DMS53 (cell line): ENCODE data around the gene CFAP74.
A peak's percentile ranks its signal among the peaks of the same experiment; 100 is the strongest.

Source experiments
- DNase-seq: peaks from one replicate; lab custom pipeline; 2025; lab: John Stamatoyannopoulos, UW

Gene CFAP74

GRCh38 chr1:2039251-2039650 is 35.7 kb upstream of the CFAP74 start:
- no peak for DNase-seq

GRCh38 chr1:2038229-2038628 is 34.6 kb upstream of the CFAP74 start:
- DNase-seq = no peak

- no peak for DNase-seq
These were observed 33.9 kb upstream of the CFAP74 start for GRCh38 chr1:2037314-2037979.

- no peak for DNase-seq
These were observed 32.7 kb upstream of the CFAP74 start for GRCh38 chr1:2036287-2036686.

GRCh38 chr1:2033165-2033564 is 29.6 kb upstream of the CFAP74 start:
- no peak for DNase-seq

- DNase-seq = no peak
These were observed 29.2 kb upstream of the CFAP74 start for GRCh38 chr1:2032737-2033136.

GRCh38 chr1:2031546-2032540 is 28.3 kb upstream of the CFAP74 start:
- DNase-seq = no peak

GRCh38 chr1:2030076-2030871 is 26.7 kb upstream of the CFAP74 start:
- peak; percentile 41 for DNase-seq

- DNase-seq = no peak
These were observed 26.0 kb upstream of the CFAP74 start for GRCh38 chr1:2029561-2029960.

- no peak for DNase-seq
These were observed 25.4 kb upstream of the CFAP74 start for GRCh38 chr1:2028870-2029560.

- DNase-seq = peak; percentile 23
These were observed 24.5 kb upstream of the CFAP74 start for GRCh38 chr1:2027961-2028583.

GRCh38 chr1:2025491-2025981 is 21.9 kb upstream of the CFAP74 start:
- DNase-seq = peak; percentile 50

GRCh38 chr1:2024887-2025286 is 21.3 kb upstream of the CFAP74 start:
- no peak for DNase-seq

- DNase-seq = no peak
These were observed 20.9 kb upstream of the CFAP74 start for GRCh38 chr1:2024451-2024850.

GRCh38 chr1:2023187-2023586 is 19.6 kb upstream of the CFAP74 start:
- DNase-seq = no peak

- DNase-seq = no peak
These were observed 18.6 kb upstream of the CFAP74 start for GRCh38 chr1:2022063-2022770.

GRCh38 chr1:2021550-2021949 is 18.0 kb upstream of the CFAP74 start:
- DNase-seq = no peak

- no peak for DNase-seq
These were observed 16.7 kb upstream of the CFAP74 start for GRCh38 chr1:2020310-2020655.

- DNase-seq = no peak
These were observed 16.2 kb upstream of the CFAP74 start for GRCh38 chr1:2019571-2020309.

GRCh38 chr1:2019172-2019543 is 15.6 kb upstream of the CFAP74 start, which contains the start of gene GABRD:
TSS of gene GABRD (plus strand) at chr1:2019345. CDS start at chr1:2019424, 79 bp downstream.
- DNase-seq = peak; percentile 57
